ENCODE measurements around the gene GLDN.

The GLDN gene

GRCh38 chr15:51334011-51334451 is 7.4 kb upstream of the GLDN start:
- TF ChIP-seq EZH2phosphoT487 (IDR thresholded peaks at IDR 0.05; ENCODE audit: low read length) = no peak
- TF ChIP-seq EZH2 (optimal IDR thresholded peaks at IDR 0.05; ENCODE audit: low read depth, low read length) = no peak
- TF ChIP-seq CTCF (IDR thresholded peaks at IDR 0.05; ENCODE audit: low read length) = no peak
- Histone ChIP-seq H3K4me1 (ENCODE audit: low read length) (peaks cover 15% of the 10 kb centered on the region), H3K27ac (ENCODE audit: low read length) (no peak overlapping the region), H3K9me2 (replicated peaks; ENCODE audit: insufficient read depth, low read length) (no peaks in the 10 kb centered on the region), H3K4me3 (ENCODE audit: low read length) (no peak overlapping the region), H2AFZ (ENCODE audit: low read length) (no peak overlapping the region), H3K79me2 (ENCODE audit: low read length) (no peaks in the 10 kb centered on the region), H3K9ac (ENCODE audit: low read length) (no peak overlapping the region), H4K20me1 (ENCODE audit: insufficient read depth, low read length) (no peaks in the 10 kb centered on the region), H3K27me3 (replicated peaks; ENCODE audit: insufficient read depth, low read length) (peaks cover 16% of the 10 kb centered on the region; the same call in 1 of the 2 replicates), H3K36me3 (replicated peaks; ENCODE audit: insufficient read depth, low read length) (no peaks in the 10 kb centered on the region), H3F3A (ENCODE audit: insufficient read depth, low read length) (no peaks in the 10 kb centered on the region; the same call in 1 of the 2 replicates), H3K9me3 (replicated peaks; ENCODE audit: insufficient read depth, low read length) (no peaks in the 10 kb centered on the region), H3K4me2 (ENCODE audit: low read depth, low read length) (no peak overlapping the region)
- DNase-seq = no peak

- H3K27ac ChIP-seq (ENCODE audit: low read length) = no peak overlapping the region
- H3K4me3 ChIP-seq (ENCODE audit: low read length) = no peak overlapping the region
- no peaks in the 10 kb centered on the region for H3K9me3 ChIP-seq (replicated peaks; ENCODE audit: insufficient read depth, low read length)
- H3K36me3 ChIP-seq (replicated peaks; ENCODE audit: insufficient read depth, low read length) = no peaks in the 10 kb centered on the region
- H4K20me1 ChIP-seq (ENCODE audit: insufficient read depth, low read length) = no peaks in the 10 kb centered on the region
- DNase-seq = no peak
- H3K4me2 ChIP-seq (ENCODE audit: low read depth, low read length) = peak overlapping the region; percentile 32
- no peaks in the 10 kb centered on the region for H3K79me2 ChIP-seq (ENCODE audit: low read length)
- H3K9ac ChIP-seq (ENCODE audit: low read length) = no peak overlapping the region
- no peak overlapping the region for H2AFZ ChIP-seq (ENCODE audit: low read length)
- no peaks in the 10 kb centered on the region; the same call in 1 of the 2 replicates for H3F3A ChIP-seq (ENCODE audit: insufficient read depth, low read length)
- TF ChIP-seq EZH2phosphoT487 (IDR thresholded peaks at IDR 0.05; ENCODE audit: low read length) (no peak), CTCF (IDR thresholded peaks at IDR 0.05; ENCODE audit: low read length) (no peak), EZH2 (optimal IDR thresholded peaks at IDR 0.05; ENCODE audit: low read depth, low read length) (no peak)
- H3K27me3 ChIP-seq (replicated peaks; ENCODE audit: insufficient read depth, low read length) = peaks cover 16% of the 10 kb centered on the region; the same call in 1 of the 2 replicates
- H3K4me1 ChIP-seq (ENCODE audit: low read length) = peaks cover 15% of the 10 kb centered on the region
- H3K9me2 ChIP-seq (replicated peaks; ENCODE audit: insufficient read depth, low read length) = no peaks in the 10 kb centered on the region
These were observed 6.4 kb upstream of the GLDN start for GRCh38 chr15:51335087-51335486.

- Histone ChIP-seq H3K4me2 (ENCODE audit: low read depth, low read length) (peak overlapping the region; percentile 32), H3K36me3 (replicated peaks; ENCODE audit: insufficient read depth, low read length) (no peaks in the 10 kb centered on the region)
These were observed 5.7 kb upstream of the GLDN start for GRCh38 chr15:51335538-51336410.

More at GRCh38 chr15:51335538-51336410, 5.7 kb upstream of the GLDN start:
- Histone ChIP-seq H3K4me1 (ENCODE audit: low read length) (peaks cover 15% of the 10 kb centered on the region), H4K20me1 (ENCODE audit: insufficient read depth, low read length) (no peaks in the 10 kb centered on the region), H3K27ac (ENCODE audit: low read length) (no peak overlapping the region), H2AFZ (ENCODE audit: low read length) (no peak overlapping the region), H3K9me2 (replicated peaks; ENCODE audit: insufficient read depth, low read length) (no peaks in the 10 kb centered on the region), H3K27me3 (replicated peaks; ENCODE audit: insufficient read depth, low read length) (peaks cover 16% of the 10 kb centered on the region; the same call in 1 of the 2 replicates), H3F3A (ENCODE audit: insufficient read depth, low read length) (no peaks in the 10 kb centered on the region; the same call in 1 of the 2 replicates), H3K79me2 (ENCODE audit: low read length) (no peaks in the 10 kb centered on the region), H3K4me3 (ENCODE audit: low read length) (no peak overlapping the region), H3K9ac (ENCODE audit: low read length) (no peak overlapping the region), H3K9me3 (replicated peaks; ENCODE audit: insufficient read depth, low read length) (no peaks in the 10 kb centered on the region)
- DNase-seq = peak; percentile 65
- TF ChIP-seq EZH2phosphoT487 (IDR thresholded peaks at IDR 0.05; ENCODE audit: low read length) (no peak), EZH2 (optimal IDR thresholded peaks at IDR 0.05; ENCODE audit: low read depth, low read length) (no peak), CTCF (IDR thresholded peaks at IDR 0.05; ENCODE audit: low read length) (no peak)
